A673 (cell line): ENCODE results near the gene CSTPP1. TPM values are rescaled to one million over a fixed set of nuclear protein-coding genes. Genes with fewer than 3 reads are reported as not detected.

Experiments used
- BruUV-seq: library from RNA; stranded (reverse); fragments of 400-500 nt; replicated peaks from 2 replicates; lab custom pipeline; 2021; lab: Mats Ljungman, UMichigan
- CTCF ChIA-PET: fragments of 300-600 bp; sonication (Branson Sonifier 250); formaldehyde crosslinking; loops from one replicate; lab custom pipeline; 2022; ENCODE audit warnings: antibody characterized with exemption; lab: Charles Lee
- POLR2A ChIA-PET: fragments of 300-600 bp; sonication (Branson Sonifier 250); formaldehyde crosslinking; loops from one replicate; lab custom pipeline; 2022; ENCODE audit warnings: antibody characterized with exemption; ENCODE audit not compliant: low non-redundant PET; lab: Charles Lee
- DNase-seq: peaks from one replicate; pipeline ENCODE4 v3.0.0-alpha.2; 2015; ENCODE audit warnings: low spot score
- H3K27ac ChIP-seq: fragments of 200-600 bp; sonication (generic); 2 replicates; pipeline ENCODE4 v1.5.1; 2016; ENCODE audit warnings: mixed run types, low read depth, mild to moderate bottlenecking, mixed read lengths, antibody characterized with exemption, low read length; ENCODE audit not compliant: poor library complexity, severe bottlenecking
- H3K27me3 ChIP-seq: fragments of 200-600 bp; sonication (generic); replicated peaks from 2 replicates; pipeline ENCODE4 v1.6.1; 2017; ENCODE audit warnings: mixed run types, low read depth, mild to moderate bottlenecking, mixed read lengths, antibody characterized with exemption, low read length; ENCODE audit not compliant: insufficient read depth, poor library complexity
- H3K36me3 ChIP-seq: fragments of 200-600 bp; sonication (generic); 2 replicates; pipeline ENCODE4 v1.6.1; 2016; ENCODE audit warnings: mixed run types, mild to moderate bottlenecking, mixed read lengths, antibody characterized with exemption, low read length; ENCODE audit not compliant: insufficient read depth, poor library complexity, severe bottlenecking
- H3K4me1 ChIP-seq: fragments of 200-600 bp; sonication (generic); 2 replicates; pipeline ENCODE4 v1.6.1; 2017; ENCODE audit warnings: mixed run types, mild to moderate bottlenecking, mixed read lengths, antibody characterized with exemption, low read length; ENCODE audit not compliant: insufficient read depth, poor library complexity, severe bottlenecking
- H3K4me3 ChIP-seq: fragments of 200-600 bp; sonication (generic); 2 replicates; pipeline ENCODE4 v1.5.1; 2016; ENCODE audit warnings: low read depth, mixed run types, mild to moderate bottlenecking, mixed read lengths, low read length; ENCODE audit not compliant: poor library complexity, severe bottlenecking
- H3K9me3 ChIP-seq: fragments of 200-600 bp; sonication (generic); 2 replicates; pipeline ENCODE4 v1.6.1; 2016; ENCODE audit warnings: mixed run types, low read depth, mild to moderate bottlenecking, mixed read lengths, antibody characterized with exemption, low read length; ENCODE audit not compliant: poor library complexity, severe bottlenecking
- EZH2 ChIP-seq: fragments of 200-600 bp; sonication (generic); IDR thresholded peaks from 2 replicates; pipeline ENCODE4 v1.6.1; 2017; ENCODE audit warnings: borderline replicate concordance, low read depth, mild to moderate bottlenecking, mixed read lengths, antibody characterized with exemption, low read length; ENCODE audit not compliant: poor library complexity, severe bottlenecking
- intact Hi-C: fragments of 100-400 bp; cut with micrococcal nuclease; formaldehyde crosslinking; loops from one replicate; pipeline ENCODE4 v1.10.0; 2022; ENCODE audit not compliant: unreplicated experiment
- total RNA-seq: library from RNA; stranded (reverse); gene quantifications from 2 replicates; pipeline ENCODE4 v1.2.3, GENCODE V29; 2021
- TF ChIP-seq, protein P1 (sequence below): fragments of 300-800, 200-600 bp; sonication (generic); conservative IDR thresholded peaks from 2 replicates; pipeline ENCODE4 v1.5.1; 2017; ENCODE audit warnings: low read depth, mild to moderate bottlenecking, antibody characterized with exemption, low read length, moderate library complexity, mixed read lengths

Gene CSTPP1
- total RNA-seq, 1 experiment from 2014 or later = 79.3 TPM

GRCh38 chr11:47156951-47157350 is 220.4 kb downstream of the CSTPP1 start:
- H3K36me3 ChIP-seq = no peaks in the 10 kb centered on the region
- no TSS peak for BruUV-seq
- CTCF ChIA-PET = interaction anchor here (1.0 kb wide), 1 partner anchor 241 kb away, joined by 3 read pairs; no protein-coding TSS in a partner anchor
- H3K4me1 ChIP-seq = no peaks in the 10 kb centered on the region
- DNase-seq = no peak
- H3K27ac ChIP-seq = no peak overlapping the region
- no peak overlapping the region for H3K4me3 ChIP-seq
- H3K27me3 ChIP-seq = no peaks in the 10 kb centered on the region
- TF ChIP-seq EZH2 = no peak
- POLR2A ChIA-PET = no interaction called here
- H3K9me3 ChIP-seq = no peaks in the 10 kb centered on the region
- intact Hi-C loops = loop anchor here (10.0 kb wide), 1 partner anchor 452 kb away; the partner anchor contains the start of genes ARHGAP1 and ZNF408

DNA sequence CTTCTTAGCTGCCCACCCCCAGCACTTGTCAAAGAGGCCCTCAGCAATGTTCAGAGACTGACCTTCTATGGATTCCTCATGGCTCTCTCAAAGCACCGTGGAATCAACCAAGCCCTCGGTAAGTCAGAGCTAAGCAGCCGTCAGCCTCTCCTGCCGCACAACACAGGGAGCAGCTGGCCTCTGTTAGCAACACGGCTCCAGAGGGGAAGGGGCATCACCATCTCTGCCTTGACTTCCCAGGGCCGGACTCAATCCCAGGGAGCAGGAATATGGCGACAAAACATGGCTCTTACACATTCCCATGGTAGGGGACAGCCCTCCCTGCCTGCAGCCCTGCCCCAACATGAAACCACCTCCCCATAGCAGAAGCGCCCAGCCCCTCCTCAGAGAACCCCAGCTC is 221.2 kb downstream of the CSTPP1 start:
- BruUV-seq = no TSS peak
- no peaks in the 10 kb centered on the region for H3K4me1 ChIP-seq
- no peaks in the 10 kb centered on the region for H3K36me3 ChIP-seq
- DNase-seq = no peak
- H3K9me3 ChIP-seq = no peaks in the 10 kb centered on the region
- H3K27me3 ChIP-seq = no peaks in the 10 kb centered on the region
- no peak overlapping the region for H3K4me3 ChIP-seq
- intact Hi-C loops = loop anchor here (10.0 kb wide), 1 partner anchor 453 kb away; the partner anchor contains the start of genes ARHGAP1 and ZNF408
- ChIA-PET POLR2A (no interaction called here), CTCF (no interaction called here)
- H3K27ac ChIP-seq = no peak overlapping the region
- no peak for TF ChIP-seq EZH2
- TF ChIP-seq, protein P1, sequence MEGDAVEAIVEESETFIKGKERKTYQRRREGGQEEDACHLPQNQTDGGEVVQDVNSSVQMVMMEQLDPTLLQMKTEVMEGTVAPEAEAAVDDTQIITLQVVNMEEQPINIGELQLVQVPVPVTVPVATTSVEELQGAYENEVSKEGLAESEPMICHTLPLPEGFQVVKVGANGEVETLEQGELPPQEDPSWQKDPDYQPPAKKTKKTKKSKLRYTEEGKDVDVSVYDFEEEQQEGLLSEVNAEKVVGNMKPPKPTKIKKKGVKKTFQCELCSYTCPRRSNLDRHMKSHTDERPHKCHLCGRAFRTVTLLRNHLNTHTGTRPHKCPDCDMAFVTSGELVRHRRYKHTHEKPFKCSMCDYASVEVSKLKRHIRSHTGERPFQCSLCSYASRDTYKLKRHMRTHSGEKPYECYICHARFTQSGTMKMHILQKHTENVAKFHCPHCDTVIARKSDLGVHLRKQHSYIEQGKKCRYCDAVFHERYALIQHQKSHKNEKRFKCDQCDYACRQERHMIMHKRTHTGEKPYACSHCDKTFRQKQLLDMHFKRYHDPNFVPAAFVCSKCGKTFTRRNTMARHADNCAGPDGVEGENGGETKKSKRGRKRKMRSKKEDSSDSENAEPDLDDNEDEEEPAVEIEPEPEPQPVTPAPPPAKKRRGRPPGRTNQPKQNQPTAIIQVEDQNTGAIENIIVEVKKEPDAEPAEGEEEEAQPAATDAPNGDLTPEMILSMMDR = no peak

GRCh38 chr11:47158242-47158641 is 221.7 kb downstream of the CSTPP1 start:
- no peak for DNase-seq
- intact Hi-C loops = loop anchor here (10.0 kb wide), 1 partner anchor 453 kb away; the partner anchor contains the start of genes ARHGAP1 and ZNF408
- CTCF ChIA-PET = no interaction called here
- no peak overlapping the region for H3K27ac ChIP-seq
- H3K27me3 ChIP-seq = no peaks in the 10 kb centered on the region
- no TSS peak for BruUV-seq
- no peaks in the 10 kb centered on the region for H3K9me3 ChIP-seq
- no peaks in the 10 kb centered on the region for H3K36me3 ChIP-seq
- no peak for TF ChIP-seq EZH2
- TF ChIP-seq, protein P1 = no peak
- POLR2A ChIA-PET = no interaction called here
- H3K4me3 ChIP-seq = no peak overlapping the region
- H3K4me1 ChIP-seq = no peaks in the 10 kb centered on the region
